UCSD-AML1 (cell line): ENCODE measurements around the gene BRIX1.

Experiments used
- DNase-seq: peaks from one replicate; lab custom pipeline; 2025; ENCODE audit not compliant: unreplicated experiment; lab: John Stamatoyannopoulos, UW

BRIX1 gene, protein sequence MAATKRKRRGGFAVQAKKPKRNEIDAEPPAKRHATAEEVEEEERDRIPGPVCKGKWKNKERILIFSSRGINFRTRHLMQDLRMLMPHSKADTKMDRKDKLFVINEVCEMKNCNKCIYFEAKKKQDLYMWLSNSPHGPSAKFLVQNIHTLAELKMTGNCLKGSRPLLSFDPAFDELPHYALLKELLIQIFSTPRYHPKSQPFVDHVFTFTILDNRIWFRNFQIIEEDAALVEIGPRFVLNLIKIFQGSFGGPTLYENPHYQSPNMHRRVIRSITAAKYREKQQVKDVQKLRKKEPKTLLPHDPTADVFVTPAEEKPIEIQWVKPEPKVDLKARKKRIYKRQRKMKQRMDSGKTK

DNA sequence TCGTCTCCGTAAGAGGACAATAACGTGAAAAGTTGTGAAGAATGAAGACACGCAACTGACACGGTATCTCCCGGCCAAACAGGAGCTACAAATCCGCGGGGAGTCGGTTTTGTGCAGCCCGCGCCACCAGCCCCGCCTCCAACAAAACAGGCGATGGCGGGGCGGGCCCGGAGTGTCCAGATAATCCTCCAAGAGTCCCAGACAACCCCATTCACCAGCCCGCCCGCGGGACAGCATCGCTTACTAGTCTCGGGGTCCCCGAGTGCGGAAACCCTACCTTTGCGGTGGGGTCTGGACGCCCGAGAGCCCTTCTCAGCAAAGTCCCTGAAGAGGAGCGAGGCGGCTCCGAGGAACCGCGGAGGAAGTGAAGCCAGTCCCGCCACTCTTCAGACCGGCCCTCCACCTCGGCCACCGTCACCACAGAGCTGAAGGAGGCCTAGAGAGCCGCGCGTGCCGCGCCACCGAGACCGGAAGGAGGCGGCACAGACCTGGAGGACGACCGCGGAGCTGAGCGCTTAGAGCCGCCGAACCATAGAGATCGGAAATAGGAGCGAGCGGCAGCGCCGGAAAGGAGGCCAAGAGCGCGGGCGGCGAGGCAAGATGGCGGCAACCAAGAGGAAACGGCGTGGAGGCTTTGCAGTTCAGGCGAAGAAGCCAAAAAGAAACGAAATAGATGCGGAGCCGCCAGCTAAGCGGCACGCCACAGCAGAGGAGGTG is at the start of gene BRIX1, which contains the start of gene RAD1:
Gene BRIX1 (plus strand): TSS at position 573 of the 717 bp plus-strand sequence. CDS start 28 bp downstream, at position 601.
Gene RAD1 (minus strand): TSS at position 366 of the 717 bp plus-strand sequence. CDS start 612 bp downstream, outside the sequence.
- DNase-seq = peak; percentile 97

DNA sequence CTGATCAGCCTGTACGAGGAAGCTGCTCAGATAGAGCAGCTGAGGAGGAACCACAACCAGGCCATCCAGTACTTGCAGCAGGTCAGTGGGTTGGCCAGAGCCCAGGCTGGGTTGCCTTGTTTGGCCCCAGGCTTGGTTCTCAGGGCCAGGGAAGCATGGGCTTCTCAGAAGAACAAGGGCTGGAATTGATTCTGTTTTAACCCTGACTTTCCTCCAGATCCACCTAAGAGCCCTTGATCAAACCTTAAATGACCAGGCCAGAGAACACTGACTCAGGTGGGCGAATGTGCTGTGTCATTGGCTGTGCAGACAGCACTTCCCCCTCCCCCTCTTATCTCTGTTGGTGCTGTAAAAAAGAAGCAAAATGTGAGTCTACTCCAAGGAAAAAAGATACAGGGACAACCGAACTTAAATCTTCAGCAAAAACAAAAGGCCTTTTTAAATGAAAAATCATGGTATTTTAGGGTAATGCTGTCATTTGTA is 48.5 kb upstream of the BRIX1 start:
- peak; percentile 19 for DNase-seq

DNA sequence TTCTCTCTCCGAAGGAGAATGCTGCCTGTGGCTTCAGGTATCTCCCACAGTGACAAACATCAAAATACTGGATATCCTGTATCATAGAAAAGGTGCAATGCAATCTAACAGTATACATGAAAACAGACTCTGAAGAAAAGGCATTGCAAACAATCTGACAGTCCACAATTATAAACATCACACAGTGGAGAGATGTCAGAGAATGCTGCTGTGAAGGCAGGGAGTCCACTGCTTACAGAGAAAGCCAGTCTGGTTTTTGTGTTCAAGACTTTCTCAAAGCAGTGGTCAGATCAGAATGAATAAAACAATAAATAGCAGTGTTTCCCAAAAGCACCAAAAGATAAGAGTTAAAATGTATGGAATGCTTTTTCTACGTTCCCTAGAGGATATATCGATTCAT is 47.9 kb upstream of the BRIX1 start:
- no peak for DNase-seq

DNA sequence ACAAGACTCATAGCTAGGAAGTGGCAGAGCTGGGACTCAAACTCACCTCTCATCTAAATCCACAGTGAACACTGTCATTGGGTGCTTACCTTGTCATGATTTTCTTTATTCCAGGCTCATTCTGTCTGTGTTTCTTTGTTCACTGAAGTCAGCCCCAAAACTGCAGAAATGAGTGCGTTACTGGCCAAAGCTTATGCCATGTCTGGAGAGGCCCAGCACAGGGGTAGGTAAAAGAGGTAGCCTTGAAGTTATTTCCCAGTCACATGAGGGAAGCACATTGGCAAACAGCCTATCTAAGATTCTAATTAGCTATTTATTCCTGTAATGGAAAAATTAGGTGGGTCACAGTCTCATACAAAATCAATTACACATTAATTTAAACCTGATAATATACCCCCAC is 46.7 kb upstream of the BRIX1 start:
- DNase-seq = no peak

DNA sequence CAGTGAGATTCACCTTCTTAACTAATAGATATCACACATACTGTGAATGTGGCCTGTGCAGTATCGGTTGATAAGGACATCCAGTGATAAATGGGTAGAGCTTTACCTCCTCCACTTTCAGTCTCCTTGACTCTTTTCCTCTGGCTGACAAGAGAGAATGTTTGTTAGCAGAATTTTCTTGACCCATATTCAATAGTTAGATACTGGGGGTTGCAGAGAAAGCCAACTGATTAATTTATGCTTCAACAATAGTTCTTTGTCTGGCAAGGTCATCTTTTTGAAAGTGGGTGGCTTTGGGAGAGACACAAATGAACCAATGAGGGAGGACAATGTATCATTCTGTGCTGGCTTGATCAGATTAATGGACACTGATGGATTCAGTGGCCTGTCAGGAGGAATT is 46.3 kb upstream of the BRIX1 start:
- DNase-seq = no peak

DNA sequence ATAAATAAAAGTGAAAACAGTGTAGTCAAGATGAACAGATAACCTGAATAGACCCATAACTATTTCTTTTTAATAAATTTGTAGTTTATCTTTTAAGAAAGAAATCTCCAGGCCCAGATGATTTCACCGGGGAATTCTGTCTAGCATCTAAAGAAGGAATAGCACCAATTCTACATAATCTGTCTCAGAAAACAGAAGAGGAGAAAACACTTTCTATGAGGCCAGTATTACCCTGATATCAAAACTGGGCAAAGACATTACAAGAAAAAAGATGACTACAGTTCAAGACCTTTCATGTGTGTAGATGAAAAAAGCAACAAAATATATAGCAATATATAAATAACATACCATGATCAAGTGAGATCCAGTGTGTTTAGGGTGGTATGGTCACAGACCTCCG is 45.1 kb upstream of the BRIX1 start:
- no peak for DNase-seq

DNA sequence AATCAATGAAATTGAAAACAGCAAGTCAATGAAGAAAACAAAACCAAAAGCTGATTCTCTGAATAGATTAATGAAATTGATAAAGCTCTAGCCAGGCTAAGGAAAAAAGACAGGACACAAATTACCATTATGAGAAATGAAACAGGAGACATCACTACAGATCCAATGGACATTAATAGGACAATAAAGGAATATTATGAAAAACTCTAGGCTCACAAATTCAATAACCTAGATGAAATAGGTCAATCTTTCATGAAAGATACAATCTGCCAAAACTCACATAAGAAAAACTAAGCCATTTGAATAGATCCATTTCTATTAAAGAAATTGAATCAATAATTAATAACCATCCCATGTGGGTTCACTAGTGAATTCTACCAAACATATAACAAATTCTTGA is 39.2 kb upstream of the BRIX1 start:
- no peak for DNase-seq

DNA sequence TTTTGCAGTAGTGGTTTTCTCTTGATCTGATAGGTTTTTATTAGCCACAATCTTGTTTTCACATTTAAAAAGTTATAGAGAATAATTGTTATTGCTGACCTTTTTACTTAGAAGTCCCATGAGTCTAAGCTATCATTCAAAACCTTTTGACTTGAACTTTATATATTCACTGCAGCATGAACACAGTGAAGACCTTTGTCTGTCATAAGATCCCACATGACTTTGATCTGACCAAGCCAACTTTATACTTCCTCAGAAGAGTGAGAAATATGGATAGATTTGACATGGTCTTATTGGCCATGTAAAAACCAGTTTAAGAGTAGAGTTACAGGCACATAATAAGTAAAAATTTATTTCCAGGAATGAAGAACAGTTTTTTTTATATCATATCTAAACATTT is 34.3 kb upstream of the BRIX1 start:
- DNase-seq = no peak

DNA sequence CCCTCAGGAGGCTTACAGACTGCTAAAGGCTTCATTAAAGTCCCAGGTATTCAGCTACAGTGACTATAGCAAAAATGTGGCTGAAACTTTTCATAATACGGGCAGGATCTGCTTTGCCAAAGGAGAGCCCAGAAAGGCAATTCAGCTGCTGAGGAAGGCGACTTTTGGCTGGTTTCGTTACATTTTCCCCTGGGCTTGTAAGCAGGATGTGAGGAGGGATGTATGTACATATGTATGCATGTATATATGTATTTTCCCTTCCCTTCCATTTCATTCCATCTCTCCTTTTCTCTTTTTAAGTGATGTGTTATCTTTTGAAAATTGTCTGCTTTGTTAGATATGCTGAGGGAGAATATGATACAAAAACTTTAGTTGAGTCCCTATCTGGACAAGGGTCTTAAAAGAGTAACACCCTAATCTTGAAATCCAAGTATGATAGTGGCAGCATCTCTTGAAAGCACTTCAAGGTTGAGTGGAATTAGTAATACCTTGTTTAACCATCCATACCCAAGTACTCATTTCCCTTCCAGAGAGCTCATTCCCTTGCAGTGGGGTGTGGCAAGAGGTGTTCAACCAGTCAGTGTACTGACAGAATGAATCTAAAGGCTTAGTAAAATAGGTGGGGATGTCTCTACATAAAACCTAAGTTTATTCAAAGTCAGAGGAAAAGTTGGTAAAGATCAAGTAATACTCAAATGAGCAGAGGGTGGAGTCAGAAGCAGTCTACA is 29.0 kb upstream of the BRIX1 start:
- no peak for DNase-seq

DNA sequence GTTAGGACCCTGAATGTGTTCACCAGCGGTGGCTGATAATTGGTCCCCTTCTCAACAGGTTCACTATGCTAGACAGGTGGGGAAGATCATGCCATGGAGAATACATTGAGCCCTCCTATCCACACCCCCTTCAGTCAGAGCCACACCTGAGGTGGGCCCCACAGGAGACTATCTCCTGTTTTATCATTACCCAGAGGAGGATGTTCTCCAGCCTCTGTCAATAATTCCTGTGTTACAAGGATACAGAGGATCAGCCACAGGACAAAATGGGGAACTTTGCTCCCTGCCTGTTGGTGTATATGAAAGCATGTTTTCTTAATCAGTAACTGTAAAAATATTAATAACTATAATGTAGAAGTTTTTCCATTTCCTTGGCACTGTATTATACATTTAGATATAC is 26.1 kb upstream of the BRIX1 start:
- DNase-seq = no peak

DNA sequence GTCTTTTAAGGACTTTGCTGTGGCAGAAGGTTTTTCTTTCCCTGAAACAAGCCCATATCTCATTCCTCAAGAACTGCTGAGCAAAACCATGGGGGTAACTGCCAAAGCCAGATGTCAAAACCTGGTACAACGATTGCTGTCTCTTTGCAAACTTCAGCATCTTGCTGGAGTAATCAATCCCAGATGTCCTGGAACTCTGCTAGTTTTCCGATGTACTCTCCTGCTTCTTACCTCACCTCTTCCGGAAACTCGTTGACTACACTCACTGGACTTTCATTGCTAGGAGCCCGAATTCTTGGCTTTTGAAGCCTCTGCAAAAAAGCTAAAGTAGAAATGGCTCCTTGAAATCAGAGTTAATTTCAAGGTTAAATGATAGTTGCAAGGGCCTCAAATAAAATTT is 23.5 kb upstream of the BRIX1 start:
- no peak for DNase-seq

DNA sequence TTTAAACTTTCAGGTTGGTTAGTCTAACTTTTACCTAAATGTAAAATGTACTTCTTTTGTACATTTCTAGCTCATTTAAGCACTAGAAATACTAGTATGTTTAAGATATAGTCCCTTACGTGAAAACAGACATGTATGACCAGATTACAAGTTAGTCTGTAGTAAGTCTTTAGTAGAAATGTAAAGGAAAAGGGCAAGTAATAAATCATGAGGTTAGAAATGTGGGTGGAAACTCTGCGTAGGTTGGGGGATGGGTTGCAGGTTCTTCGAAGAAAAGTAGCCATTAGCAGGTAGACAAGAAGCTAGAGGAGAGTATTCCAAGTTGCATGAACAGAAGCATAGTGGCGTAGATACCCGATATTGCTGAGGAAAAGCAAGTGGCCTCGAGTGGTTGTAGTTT is 23.1 kb upstream of the BRIX1 start:
- no peak for DNase-seq

DNA sequence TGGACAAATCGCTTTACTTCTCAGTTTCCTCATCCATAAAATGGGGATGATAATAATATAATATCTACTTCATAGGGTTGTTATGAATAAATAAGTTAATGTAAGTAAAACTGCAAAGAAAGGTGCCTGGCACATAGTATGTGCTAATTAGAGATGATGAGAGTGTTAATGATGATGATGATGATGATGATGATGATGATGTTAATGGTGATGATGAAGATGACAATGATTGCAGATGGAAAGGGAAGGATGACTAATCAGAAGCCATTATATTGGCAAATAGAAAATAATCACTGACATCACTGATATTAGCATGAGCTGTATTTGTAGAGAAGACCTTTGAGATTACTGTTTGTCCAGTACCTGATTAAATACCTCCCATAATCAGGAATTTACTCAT is 20.8 kb upstream of the BRIX1 start:
- DNase-seq = no peak

DNA sequence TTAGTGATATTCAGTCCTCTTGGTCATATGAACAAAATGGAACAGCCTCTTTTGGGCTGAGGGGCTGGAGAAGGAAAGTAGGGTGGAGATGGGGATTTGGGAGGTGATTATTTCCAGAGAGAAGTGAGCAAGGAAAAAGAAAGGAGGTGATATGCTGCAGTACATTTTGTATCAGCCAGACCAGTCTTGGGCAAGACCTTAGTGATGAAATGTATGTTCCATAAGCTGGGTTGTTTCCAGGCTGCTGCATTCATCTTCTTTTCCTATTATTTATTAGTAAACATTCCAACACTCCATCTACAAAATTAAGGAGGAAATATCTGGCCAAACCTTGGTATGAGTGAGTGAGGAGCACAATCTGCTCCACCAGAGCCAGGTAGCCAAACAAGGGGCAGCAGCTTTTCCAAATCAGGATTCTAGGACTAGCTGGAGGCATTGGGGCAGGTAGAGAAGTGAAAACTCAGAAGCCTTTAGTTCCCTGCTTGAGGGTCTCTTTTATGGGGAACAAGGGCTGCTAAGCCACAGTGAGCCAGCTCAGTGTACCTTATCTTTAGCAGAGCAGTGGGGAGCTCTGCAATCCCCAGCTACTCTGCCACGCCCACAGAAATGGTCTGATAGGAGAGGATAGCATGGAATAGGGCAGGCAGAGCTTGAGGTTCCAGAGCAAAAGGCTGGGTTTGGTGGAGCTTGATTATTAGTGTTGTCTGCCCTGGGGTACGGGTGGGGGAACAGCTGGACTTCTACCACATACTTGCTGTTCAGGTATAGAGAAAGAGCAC is 19.7 kb upstream of the BRIX1 start:
- no peak for DNase-seq

DNA sequence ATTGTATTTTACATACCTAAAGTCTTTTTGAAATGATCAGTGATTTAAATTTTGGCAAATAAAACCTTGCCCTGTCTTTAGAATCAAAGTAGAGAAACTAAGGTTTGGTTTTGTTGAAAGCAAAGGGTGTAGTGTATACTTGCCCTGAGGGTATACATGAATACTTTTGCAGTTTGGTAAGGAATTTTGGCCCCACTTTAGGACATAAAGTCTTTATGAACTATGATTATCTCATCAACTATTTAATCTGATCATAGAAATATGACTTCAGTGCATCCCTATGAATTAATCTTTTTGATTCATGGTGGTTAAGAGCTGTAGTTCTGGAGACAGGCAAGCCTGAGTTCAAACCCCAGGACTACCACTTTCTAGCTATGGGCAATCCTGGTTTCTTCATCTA is 17.9 kb upstream of the BRIX1 start:
- DNase-seq = no peak

DNA sequence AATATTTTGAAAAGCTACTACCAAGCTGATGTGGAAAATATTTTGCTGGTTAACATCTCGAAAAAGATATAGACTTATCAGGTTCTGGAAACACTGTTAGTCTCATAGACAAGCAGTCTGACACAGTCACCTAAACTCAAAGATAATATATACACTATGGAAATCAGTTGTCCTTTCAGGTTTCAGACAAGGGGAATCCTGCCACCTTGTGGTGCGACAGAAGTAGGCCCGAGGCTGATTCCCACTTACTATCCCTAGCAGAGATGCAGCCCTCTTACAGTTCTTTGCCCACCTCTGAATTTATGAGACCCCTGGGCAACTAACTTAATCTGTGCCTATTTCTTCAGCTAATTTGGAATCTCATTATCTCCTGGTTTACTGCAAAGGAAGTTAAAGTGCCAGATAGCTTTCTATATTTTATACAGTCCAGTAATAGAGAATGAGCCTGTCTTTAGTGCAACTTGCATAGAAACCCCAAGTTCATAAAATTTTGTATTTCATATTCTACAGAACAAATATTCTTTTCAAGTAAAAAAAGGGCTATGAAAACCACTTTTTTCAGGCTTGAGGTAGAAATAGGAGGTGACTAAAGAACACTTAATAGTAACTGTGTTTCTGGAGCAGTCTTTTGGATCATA is 17.1 kb upstream of the BRIX1 start:
- peak; percentile 39 for DNase-seq

DNA sequence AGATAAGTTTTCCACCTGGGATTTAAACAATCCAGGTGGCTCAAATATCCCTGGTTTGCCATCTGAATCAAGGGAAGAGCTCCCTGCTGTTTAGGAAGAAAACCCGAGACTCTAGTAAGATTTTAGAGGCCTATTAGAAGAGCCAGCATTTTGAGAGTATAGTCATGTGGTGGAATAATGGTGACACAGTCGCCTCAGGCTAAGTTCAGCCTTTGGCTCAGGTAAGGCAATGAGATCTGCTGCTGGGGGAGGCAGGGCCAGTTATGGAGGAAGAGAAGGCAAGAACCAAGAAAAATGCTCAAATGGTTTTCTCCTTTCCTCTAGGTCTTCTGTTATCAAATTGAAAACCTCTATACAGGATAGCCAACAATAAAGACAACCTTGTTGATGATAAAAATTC is 16.4 kb upstream of the BRIX1 start:
- no peak for DNase-seq

DNA sequence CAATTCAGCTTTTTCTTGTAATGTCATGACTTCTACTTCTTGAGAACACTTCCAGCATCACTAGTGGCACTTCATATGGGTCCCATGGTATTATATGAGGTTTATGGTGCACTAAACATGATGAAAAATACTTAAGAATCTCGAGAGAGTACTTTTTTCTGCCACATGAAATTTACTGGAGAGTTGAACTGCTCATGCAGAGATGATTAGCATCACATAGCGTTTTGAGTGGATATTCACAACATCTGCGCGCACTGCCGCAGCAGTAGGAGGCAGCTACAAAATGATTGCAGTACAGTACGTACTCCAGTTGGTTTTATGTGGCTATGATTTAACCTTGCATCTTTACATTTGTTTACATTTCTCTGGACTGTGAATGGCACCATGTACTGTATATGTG is 14.9 kb upstream of the BRIX1 start:
- no peak for DNase-seq

DNA sequence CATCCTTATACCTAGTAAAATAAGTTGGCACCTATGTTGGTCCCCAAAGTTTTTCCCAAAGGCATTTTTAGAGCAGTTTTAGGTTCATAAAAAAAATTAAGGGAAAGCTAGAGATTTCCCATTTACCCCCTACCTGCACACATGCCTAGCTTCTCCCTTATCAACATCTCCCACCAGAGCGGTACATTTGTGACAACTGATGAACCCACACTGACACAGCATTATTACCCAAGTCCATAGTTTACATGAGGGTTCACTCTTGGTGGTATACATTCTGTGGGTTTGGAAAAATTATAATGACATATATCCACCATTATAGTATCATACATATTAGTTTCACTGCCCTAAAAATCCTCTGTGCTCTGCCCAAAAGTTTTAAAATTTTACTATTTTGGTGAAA is 12.3 kb upstream of the BRIX1 start:
- no peak for DNase-seq

DNA sequence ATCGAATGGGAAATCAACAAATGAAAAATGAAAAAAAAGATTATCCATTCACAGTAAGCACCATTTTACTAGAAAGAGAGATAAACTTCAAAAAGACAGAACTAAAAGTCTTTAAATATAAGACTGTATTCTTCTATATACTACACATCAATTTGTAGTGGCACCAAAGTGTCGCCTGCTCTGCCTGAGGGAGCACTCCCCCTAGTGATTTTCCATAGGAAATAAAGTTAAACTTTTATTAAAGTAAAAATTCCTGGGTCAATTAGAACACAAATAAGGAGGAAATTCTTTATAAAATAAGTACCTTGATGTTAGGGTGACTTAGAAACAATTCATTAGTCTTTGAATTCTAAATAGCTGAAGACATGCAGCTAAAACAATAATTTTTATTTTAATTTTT is 9.9 kb upstream of the BRIX1 start:
- DNase-seq = no peak
